Measurements from ENCODE around the gene TMEM170B. TPM values are rescaled to one million over a fixed set of nuclear protein-coding genes. Genes with fewer than 3 reads are reported as not detected.

Gene TMEM170B
- total RNA-seq, 1 experiment from 2014 or later = 3.5 TPM

DNA sequence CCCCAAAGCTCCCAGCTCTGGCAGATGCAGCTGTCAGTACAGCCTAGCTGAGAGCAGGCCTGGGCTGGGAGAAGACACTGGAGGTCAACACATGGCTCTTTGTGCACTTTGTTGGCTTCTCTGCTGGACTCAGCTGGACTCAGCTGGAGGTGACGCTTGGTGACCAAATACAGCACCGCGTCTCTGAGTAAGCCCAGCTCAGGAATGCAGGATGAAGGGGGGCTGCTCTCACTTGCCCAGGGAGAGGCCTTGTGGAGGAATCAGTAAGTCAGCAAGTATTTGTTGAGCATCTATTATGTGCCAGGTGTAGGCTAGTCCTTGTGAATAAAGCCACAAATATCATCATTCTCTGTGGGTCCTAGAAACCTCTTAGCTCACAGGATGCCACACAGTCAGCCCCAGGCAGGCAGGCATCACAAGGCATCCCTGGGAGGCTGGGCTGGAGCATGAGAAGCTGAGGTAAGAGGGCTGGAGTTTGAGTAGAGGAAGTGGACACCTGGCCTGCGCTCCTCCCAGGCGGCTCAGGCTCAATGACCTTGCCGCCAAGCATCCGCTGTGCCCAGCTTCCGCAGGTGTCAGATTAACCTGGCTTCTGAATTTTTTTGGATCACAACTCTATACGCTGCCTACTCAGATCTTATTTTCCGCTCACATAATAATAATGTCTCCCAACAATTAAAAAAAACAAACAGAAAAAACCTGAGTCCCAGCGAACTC is 95.4 kb downstream of the TMEM170B start:
- Mint-ChIP-seq H3K4me3 (no peak overlapping the region), H3K27ac (no peak overlapping the region), H3K36me3 (no peaks in the 10 kb centered on the region), H3K4me1 (no peaks in the 10 kb centered on the region), H3K9me3 (no peaks in the 10 kb centered on the region), H3K27me3 (ENCODE audit: low read depth) (no peaks in the 10 kb centered on the region)
- ChIA-PET POLR2A (no interaction called here), CTCF (interaction anchor here (1.2 kb wide), 1 partner anchor 15 kb away, joined by 3 read pairs; no protein-coding TSS in a partner anchor)
- ATAC-seq (peak; percentile 47; the same call in 1 of the 2 replicates), DNase-seq (ENCODE audit: low spot score) (no peak)
- TF ChIP-seq, protein P1, sequence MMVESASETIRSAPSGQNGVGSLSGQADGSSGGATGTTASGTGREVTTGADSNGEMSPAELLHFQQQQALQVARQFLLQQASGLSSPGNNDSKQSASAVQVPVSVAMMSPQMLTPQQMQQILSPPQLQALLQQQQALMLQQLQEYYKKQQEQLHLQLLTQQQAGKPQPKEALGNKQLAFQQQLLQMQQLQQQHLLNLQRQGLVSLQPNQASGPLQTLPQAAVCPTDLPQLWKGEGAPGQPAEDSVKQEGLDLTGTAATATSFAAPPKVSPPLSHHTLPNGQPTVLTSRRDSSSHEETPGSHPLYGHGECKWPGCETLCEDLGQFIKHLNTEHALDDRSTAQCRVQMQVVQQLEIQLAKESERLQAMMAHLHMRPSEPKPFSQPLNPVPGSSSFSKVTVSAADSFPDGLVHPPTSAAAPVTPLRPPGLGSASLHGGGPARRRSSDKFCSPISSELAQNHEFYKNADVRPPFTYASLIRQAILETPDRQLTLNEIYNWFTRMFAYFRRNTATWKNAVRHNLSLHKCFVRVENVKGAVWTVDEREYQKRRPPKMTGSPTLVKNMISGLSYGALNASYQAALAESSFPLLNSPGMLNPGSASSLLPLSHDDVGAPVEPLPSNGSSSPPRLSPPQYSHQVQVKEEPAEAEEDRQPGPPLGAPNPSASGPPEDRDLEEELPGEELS (CRISPR knock-in tag; IDR thresholded peaks at IDR 0.05) = no peak
- no peak for TF ChIP-seq ZNF396 (CRISPR knock-in tag; IDR thresholded peaks at IDR 0.05; ENCODE audit: borderline replicate concordance)
- no peak for TF ChIP-seq MXD4 (CRISPR knock-in tag; IDR thresholded peaks at IDR 0.05; ENCODE audit: borderline replicate concordance)
- TF ChIP-seq EMX1 (CRISPR knock-in tag; IDR thresholded peaks at IDR 0.05) = no peak
- no peak for TF ChIP-seq FOXP1 (CRISPR knock-in tag; IDR thresholded peaks at IDR 0.05; ENCODE audit: borderline replicate concordance)

Other genes with a start within 250 kb of the TMEM170B start
- 0.44 to 0.98 TPM (median 0.50 TPM) in 3 replicates for gene ADTRP, start 241.1 kb downstream of the TMEM170B start, total RNA-seq (2021)